CD14-positive monocyte (primary cell): ENCODE data around the gene LRCH1. TPM values are rescaled to one million over a fixed set of nuclear protein-coding genes. Genes with fewer than 3 reads are reported as not detected.

Experiments
- DNase-seq, 3 donors: peaks; one replicate each; pipeline ENCODE4 v3.0.0-alpha.2; 2011 to 2022
- H2AFZ ChIP-seq: 2 replicates; pipeline ENCODE4 v1.6.0; 2012; ENCODE audit warnings: mild to moderate bottlenecking, low read depth, low read length, inconsistent platforms; ENCODE audit not compliant: insufficient read depth, poor library complexity, severe bottlenecking
- H3K27ac ChIP-seq, 2 donors: 1 replicate in 1 of 2; 2 replicates in 1 of 2; pipeline ENCODE4 v1.5.1; 2012 to 2013; ENCODE audit warnings: low read length in 2 of 2, control low read depth in 1 of 2, inconsistent platforms in 1 of 2, low read depth in 1 of 2, mild to moderate bottlenecking in 1 of 2
- H3K27me3 ChIP-seq, 2 donors: one replicate each; pipeline versions ENCODE4 v1.6.0 to v1.6.1; 2011 to 2013; ENCODE audit warnings: low read length in 2 of 2; ENCODE audit not compliant: control insufficient read depth in 2 of 2, insufficient read depth in 2 of 2
- H3K36me3 ChIP-seq, 2 donors: replicated peaks in 1 of 2; 1 replicate in 1 of 2; 2 replicates in 1 of 2; pipeline versions ENCODE4 v1.5.1 to v1.6.1; 2012 to 2013; ENCODE audit warnings: low read length in 2 of 2, control low read depth in 1 of 2, inconsistent platforms in 1 of 2, mild to moderate bottlenecking in 1 of 2; ENCODE audit not compliant: insufficient read depth in 2 of 2, control insufficient read depth in 1 of 2
- H3K4me1 ChIP-seq, 2 donors: 1 replicate in 1 of 2; 2 replicates in 1 of 2; pipeline versions ENCODE4 v1.5.1 to v1.6.1; 2012 to 2013; ENCODE audit warnings: low read length in 2 of 2, control low read depth in 1 of 2, inconsistent platforms in 1 of 2, mild to moderate bottlenecking in 1 of 2, moderate library complexity in 1 of 2; ENCODE audit not compliant: insufficient read depth in 2 of 2, control insufficient read depth in 1 of 2
- H3K4me2 ChIP-seq: replicated peaks from 2 replicates; pipeline ENCODE3; 2012; ENCODE audit warnings: low read length, moderate library complexity, mild to moderate bottlenecking; ENCODE audit not compliant: poor library complexity, severe bottlenecking; ENCODE audit errors: extremely low read depth
- H3K4me3 ChIP-seq, 3 experiments: fragments of 200-600 bp in 1 of 3; sonication (generic) in 1 of 3; replicated peaks in 1 of 3; 1 replicate in 2 of 3; 2 replicates in 1 of 3; pipeline ENCODE4 v1.5.1; 2011 to 2013; ENCODE audit warnings: low read length in 3 of 3, mild to moderate bottlenecking in 3 of 3, control low read depth in 2 of 3, low read depth in 2 of 3, inconsistent platforms in 1 of 3, moderate library complexity in 1 of 3
- H3K79me2 ChIP-seq: 2 replicates; pipeline ENCODE4 v1.6.0; 2012; ENCODE audit warnings: mild to moderate bottlenecking, control low read depth, inconsistent platforms, low read length, moderate library complexity; ENCODE audit not compliant: insufficient read depth
- H3K9ac ChIP-seq: 2 replicates; pipeline ENCODE4 v1.6.0; 2017; ENCODE audit warnings: low read length, mild to moderate bottlenecking; ENCODE audit not compliant: insufficient read depth, poor library complexity, severe bottlenecking
- H3K9me3 ChIP-seq, 2 donors: replicated peaks in 1 of 2; 1 replicate in 1 of 2; 2 replicates in 1 of 2; pipeline versions ENCODE4 v1.5.1 to v1.6.1; 2012 to 2013; ENCODE audit warnings: low read length in 2 of 2, control low read depth in 1 of 2; ENCODE audit not compliant: control insufficient read depth in 1 of 2, insufficient read depth in 1 of 2
- H4K20me1 ChIP-seq: 2 replicates; pipeline ENCODE4 v1.6.0; 2012; ENCODE audit warnings: mild to moderate bottlenecking, low read length, control low read depth, moderate library complexity; ENCODE audit not compliant: insufficient read depth
- H3K27ac Mint-ChIP-seq, 7 donors: one replicate each; pipeline ENCODE4 v1.8.0; 2020; ENCODE audit warnings: mild to moderate bottlenecking in 7 of 7, mixed read lengths in 7 of 7, moderate library complexity in 6 of 7, inconsistent platforms in 2 of 7
- H3K27me3 Mint-ChIP-seq, 3 donors: one replicate each; pipeline ENCODE4 v1.8.0; 2021 to 2022; ENCODE audit warnings: low read depth in 3 of 3, mild to moderate bottlenecking in 3 of 3, mixed read lengths in 3 of 3, moderate library complexity in 3 of 3, inconsistent platforms in 1 of 3
- H3K36me3 Mint-ChIP-seq, 2 donors: one replicate each; pipeline ENCODE4 v1.8.0; 2020; ENCODE audit warnings: mixed read lengths in 2 of 2, inconsistent platforms in 1 of 2, mild to moderate bottlenecking in 1 of 2
- H3K4me1 Mint-ChIP-seq: one replicate; pipeline ENCODE4 v1.8.0; 2020; ENCODE audit warnings: mild to moderate bottlenecking, mixed read lengths
- H3K4me3 Mint-ChIP-seq, 2 donors: one replicate each; pipeline ENCODE4 v1.8.0; 2020; ENCODE audit warnings: mild to moderate bottlenecking in 2 of 2, mixed read lengths in 2 of 2, moderate library complexity in 1 of 2
- H3K9me3 Mint-ChIP-seq, 7 donors: one replicate each; pipeline ENCODE4 v1.8.0; 2020 to 2022; ENCODE audit warnings: mixed read lengths in 7 of 7, mild to moderate bottlenecking in 6 of 7, moderate library complexity in 6 of 7, inconsistent platforms in 2 of 7
- CTCF ChIP-seq: fragments of 200-600 bp; IDR thresholded peaks from one replicate; pipeline ENCODE4 v1.8.0; 2022; ENCODE audit warnings: antibody characterized with exemption, mild to moderate bottlenecking
- WGBS: methylation state at CpG from one replicate; pipeline ENCODE4 v1.1.5; 2013; ENCODE audit warnings: missing lambda C conversion rate; ENCODE audit not compliant: insufficient coverage; 5-methylcytosine and 5-hydroxymethylcytosine counted together
- intact Hi-C, 2 donors: fragments of 100-400 bp; cut with micrococcal nuclease; formaldehyde crosslinking; loops; one replicate each; pipeline versions ENCODE4 v1.15.0 to v1.15.1; 2023
- polyA plus RNA-seq, 3 donors: library from polyadenylated mRNA; depleted of rRNA in 1 of 3; unstranded in 2 of 3; stranded (reverse) in 1 of 3; fragments of 300-500 nt in 2 of 3; fragments of >200 nt in 1 of 3; fragmentation: Illumina TruSeq in 2 of 3; gene quantifications; 1 replicate in 2 of 3; 2 replicates in 1 of 3; pipeline ENCODE4 v1.2.3, GENCODE V29; 2012 to 2021

LRCH1 gene
- polyA plus RNA-seq, 3 donors = 0.88 to 7.1 (median 2.1) TPM

DNA sequence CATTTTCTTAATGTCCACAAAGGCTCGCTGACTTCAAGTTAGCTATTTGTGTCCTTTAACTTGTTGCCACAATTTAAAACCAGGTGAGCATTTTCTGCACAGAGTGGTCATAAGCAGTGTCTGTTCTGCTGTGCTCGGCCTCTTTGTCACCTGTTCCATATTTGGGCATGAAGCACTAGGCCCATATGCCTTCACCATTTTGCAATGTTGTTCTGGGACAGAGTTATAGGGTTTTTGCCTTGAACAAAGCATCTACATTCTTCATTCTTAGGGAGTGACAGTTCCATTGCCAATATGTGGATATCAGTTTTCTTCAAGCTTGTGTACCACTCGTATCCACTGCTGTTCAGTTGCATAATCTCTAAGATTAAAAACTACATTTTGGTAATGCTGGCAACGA lies 56.1 kb downstream of the LRCH1 start:
- H3K27me3 Mint-ChIP-seq = peaks cover 0 to 3% (median 0%) of the 10 kb centered on the region in 3 donors
- Histone ChIP-seq H3K4me3 (no peak overlapping the region), H3K4me2 (no peak overlapping the region), H4K20me1 (peaks cover 59% of the 10 kb centered on the region), H3K36me3 (no peaks in the 10 kb centered on the region), H3K27me3 (no peaks in the 10 kb centered on the region), H2AFZ (no peak overlapping the region), H3K79me2 (peaks cover 74% of the 10 kb centered on the region), H3K27ac (no peak overlapping the region), H3K9me3 (no peaks in the 10 kb centered on the region), H3K9ac (no peak overlapping the region), H3K4me1 (peaks cover 27 to 36% of the 10 kb centered on the region in 2 donors)
- WGBS = 100% methylated on average over 1 of the region's 4 CpGs
- intact Hi-C loops = loop anchor here in 1 of 2 donors (5.0 kb wide), 1 partner anchor 57 kb away; the partner anchor contains the start of gene LRCH1
- DNase-seq = no peak
- no peak overlapping the region for H3K4me3 Mint-ChIP-seq
- H3K27ac Mint-ChIP-seq = no peak overlapping the region
- peaks cover 50% of the 10 kb centered on the region for H3K4me1 Mint-ChIP-seq
- no peaks in the 10 kb centered on the region for H3K36me3 Mint-ChIP-seq
- no peaks in the 10 kb centered on the region for H3K9me3 Mint-ChIP-seq
- TF ChIP-seq CTCF = no peak

- H3K4me3 ChIP-seq = no peak overlapping the region
- no peaks in the 10 kb centered on the region for H3K9me3 ChIP-seq
- no peak overlapping the region for H2AFZ ChIP-seq
- H3K4me1 ChIP-seq = peaks cover 27 to 36% of the 10 kb centered on the region in 2 donors
- TF ChIP-seq CTCF = no peak
- H3K4me3 Mint-ChIP-seq = no peak overlapping the region
- H3K27me3 ChIP-seq = no peaks in the 10 kb centered on the region
- intact Hi-C loops = loop anchor here in 1 of 2 donors (5.0 kb wide), 1 partner anchor 57 kb away; the partner anchor contains the start of gene LRCH1
- peaks cover 56% of the 10 kb centered on the region for H3K4me1 Mint-ChIP-seq
- H3K36me3 Mint-ChIP-seq = no peaks in the 10 kb centered on the region
- peaks cover 0 to 3% (median 0%) of the 10 kb centered on the region in 3 donors for H3K27me3 Mint-ChIP-seq
- H3K36me3 ChIP-seq = no peaks in the 10 kb centered on the region
- H3K4me2 ChIP-seq = no peak overlapping the region
- H3K9ac ChIP-seq = no peak overlapping the region
- DNase-seq = no peak
- H3K79me2 ChIP-seq = peaks cover 74% of the 10 kb centered on the region
- WGBS = 52% methylated on average over 3 of the region's 6 CpGs
- H3K9me3 Mint-ChIP-seq = no peaks in the 10 kb centered on the region
- no peak overlapping the region for H3K27ac ChIP-seq
- no peak overlapping the region for H3K27ac Mint-ChIP-seq
- H4K20me1 ChIP-seq = peaks cover 61% of the 10 kb centered on the region
Measured at GRCh38 chr13:46609726-46610125, 56.8 kb downstream of the LRCH1 start.
